Raji (cell line): ENCODE results near the gene CELA3A.
"Not testable (repeated sequence)": the region's sequence is repeated elsewhere in the genome, so short reads cannot be mapped to it uniquely, and the experiment has no call there.

ENCODE experiments used
- POLR2A ChIP-seq: IDR thresholded peaks from 2 replicates; pipeline ENCODE4 v1.6.1; 2011; ENCODE audit warnings: low read depth, low read length, control low read depth; ENCODE audit not compliant: insufficient read depth

The CELA3A gene, protein sequence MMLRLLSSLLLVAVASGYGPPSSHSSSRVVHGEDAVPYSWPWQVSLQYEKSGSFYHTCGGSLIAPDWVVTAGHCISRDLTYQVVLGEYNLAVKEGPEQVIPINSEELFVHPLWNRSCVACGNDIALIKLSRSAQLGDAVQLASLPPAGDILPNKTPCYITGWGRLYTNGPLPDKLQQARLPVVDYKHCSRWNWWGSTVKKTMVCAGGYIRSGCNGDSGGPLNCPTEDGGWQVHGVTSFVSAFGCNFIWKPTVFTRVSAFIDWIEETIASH

GRCh38 chr1:22001409-22001808, at the start of gene CELA3A:
Gene CELA3A (plus strand): TSS chr1:22001657. CDS start chr1:22001675, 18 bp downstream.
- no peak for TF ChIP-seq POLR2A

- TF ChIP-seq POLR2A, result no peak
Measured at GRCh38 chr1:21952786-21953520, 48.5 kb upstream of the CELA3A start.

DNA sequence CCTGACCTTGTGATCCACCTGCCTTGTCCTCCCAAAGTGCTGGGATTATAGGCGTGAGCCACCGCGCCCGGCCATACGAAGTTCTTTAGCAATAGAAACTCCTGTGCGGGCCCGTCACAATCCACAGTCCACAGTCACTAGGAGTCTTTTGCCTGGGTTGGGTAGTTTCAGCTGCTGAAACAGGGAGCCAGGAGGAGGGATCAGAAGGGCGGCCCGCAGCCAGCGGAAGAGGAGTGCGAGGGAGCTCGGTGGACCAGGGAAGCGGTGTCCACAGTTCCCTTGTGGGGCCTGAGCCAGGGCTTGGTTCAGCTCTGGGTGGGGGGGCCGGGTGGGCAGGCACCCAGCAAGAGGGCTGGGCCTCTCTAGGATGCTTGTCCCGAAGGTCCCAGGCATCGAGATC, 46.4 kb upstream of the CELA3A start:
- TF ChIP-seq POLR2A, result no peak

GRCh38 chr1:21955501-21956281, 45.8 kb upstream of the CELA3A start:
- TF ChIP-seq POLR2A, result no peak

- TF ChIP-seq POLR2A, result no peak
Measured at GRCh38 chr1:21956720-21957552, 44.5 kb upstream of the CELA3A start.

DNA sequence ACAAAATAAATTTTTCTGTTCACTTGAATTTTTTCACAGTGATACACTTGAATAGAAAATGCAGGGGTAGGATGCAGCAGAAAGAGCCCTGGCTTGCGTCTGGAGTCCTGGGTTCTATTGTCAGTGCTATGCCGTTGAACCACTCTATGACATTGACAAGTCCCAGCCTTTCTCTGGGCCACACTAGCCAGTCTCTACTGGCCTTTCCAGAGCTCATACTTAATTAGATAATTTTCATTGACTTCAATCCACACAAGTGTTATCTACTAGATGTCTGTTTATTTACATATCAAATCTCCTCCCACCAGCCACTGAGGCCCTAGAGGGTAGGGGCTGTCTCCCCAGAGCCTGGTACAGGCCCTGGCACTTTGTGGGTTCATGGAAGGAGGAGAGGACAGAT, 40.1 kb upstream of the CELA3A start:
- no peak for TF ChIP-seq POLR2A

DNA sequence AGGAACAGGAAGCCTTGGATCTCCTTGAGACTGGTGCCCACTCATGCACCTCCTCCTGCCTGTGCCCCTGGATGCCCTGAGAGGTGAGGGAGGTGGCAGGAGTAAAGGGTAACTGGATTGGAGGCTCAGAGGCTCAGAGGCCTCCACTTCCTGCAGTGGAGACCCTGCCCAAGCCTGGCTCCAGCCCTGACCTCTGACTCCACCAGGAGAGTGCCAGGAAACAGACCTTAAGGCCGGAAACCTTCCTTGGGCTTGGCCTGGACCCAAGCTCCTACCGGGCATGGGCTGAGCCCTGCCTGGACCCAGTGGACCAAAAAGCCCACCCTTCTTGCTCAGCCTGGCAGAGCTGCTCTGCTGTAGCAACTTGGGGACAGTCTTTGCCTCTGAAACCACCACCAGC, 39.7 kb upstream of the CELA3A start:
- no peak for TF ChIP-seq POLR2A

- no peak for TF ChIP-seq POLR2A
Measured at GRCh38 chr1:21963477-21964217, 37.8 kb upstream of the CELA3A start.

GRCh38 chr1:21966247-21967000, 35.0 kb upstream of the CELA3A start:
- no peak for TF ChIP-seq POLR2A

DNA sequence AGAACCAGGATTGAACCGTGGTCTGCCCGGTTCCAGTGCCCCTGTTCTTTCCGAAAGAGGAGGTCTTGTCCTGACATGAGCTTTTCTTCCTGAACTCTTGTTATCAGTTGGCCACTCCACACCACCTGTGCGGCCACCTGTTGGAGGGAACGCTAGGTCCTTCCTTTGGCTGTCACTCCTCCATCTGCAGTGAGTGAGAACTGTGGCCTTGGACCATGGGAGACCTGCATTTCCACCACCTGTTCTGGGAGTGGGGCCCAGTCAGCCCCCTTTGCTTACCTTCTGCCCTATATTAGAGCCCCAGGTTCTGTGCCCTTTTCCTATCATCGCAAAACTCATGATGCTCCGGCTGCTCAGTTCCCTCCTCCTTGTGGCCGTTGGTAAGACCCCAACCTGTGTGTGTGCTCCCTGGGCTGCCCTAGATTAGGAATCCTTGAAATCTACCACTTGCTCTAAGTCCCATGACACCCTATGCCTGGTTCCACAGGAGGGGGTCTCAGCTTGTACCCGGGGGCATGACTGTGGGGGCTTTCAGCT, 24.7 kb upstream of the CELA3A start, which contains the start of gene CELA3B:
Gene CELA3B, plus strand, starts transcription at position 320 of the 537 bp plus-strand sequence. Its CDS starts 18 bp downstream, at position 338.
- TF ChIP-seq POLR2A, result not testable (repeated sequence)

DNA sequence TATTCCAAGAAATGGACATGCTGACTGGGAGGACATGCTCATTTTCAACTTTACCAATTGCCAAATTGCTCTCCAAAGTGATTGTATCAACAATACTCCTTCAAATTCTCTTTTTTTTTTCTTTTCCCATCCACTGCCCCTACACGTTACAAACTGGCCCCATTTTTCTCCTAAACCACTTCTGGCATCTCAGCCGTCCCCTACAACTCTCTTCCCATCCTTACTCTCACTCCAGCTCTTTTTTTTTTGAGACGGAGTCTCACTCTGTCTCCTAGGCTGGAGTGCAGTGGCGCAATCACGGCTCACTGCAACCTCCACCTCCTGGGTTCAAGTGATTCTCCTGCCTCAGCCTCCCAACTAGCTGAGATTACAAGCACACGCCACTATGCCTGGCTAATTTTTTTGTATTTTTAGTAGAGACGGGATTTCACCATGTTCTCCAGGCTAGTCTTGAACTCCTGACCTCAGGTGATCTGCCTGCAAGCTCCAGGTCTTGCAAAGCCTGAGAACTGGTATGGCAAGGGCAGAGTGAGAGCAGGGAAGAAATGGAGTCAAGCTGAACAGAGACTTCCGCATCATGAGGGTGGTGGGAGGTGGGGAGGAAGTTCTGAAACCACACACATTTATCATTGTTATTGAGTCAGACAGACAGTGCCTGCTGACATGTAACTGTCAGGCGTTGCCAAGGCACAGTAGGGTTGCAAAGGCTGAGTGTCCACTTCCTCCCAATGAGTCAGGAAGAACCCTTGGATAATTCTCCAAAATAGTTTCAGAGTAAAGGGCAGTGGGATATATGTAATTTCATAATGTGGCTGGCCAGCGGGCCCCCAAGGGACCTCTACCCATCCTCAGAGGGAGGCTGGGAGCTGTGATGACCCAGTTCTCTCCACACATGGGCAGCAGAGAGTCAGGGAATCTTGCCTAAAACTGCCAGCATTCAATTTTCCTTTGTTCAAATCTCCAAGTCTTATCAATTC, 17.4 kb downstream of the CELA3A start:
- TF ChIP-seq POLR2A, result peak; percentile 77

- TF ChIP-seq POLR2A, result no peak
Measured at GRCh38 chr1:22021061-22021460, 19.6 kb downstream of the CELA3A start.
